ENCODE measurements around the gene PYGO2.
"Not testable (repeated sequence)": the region's sequence is repeated elsewhere in the genome, so short reads cannot be mapped to it uniquely, and the experiment has no call there.

PYGO2 gene

GRCh38 chr1:154908937-154909336, 52.6 kb downstream of the PYGO2 start:
- no peak overlapping the region for H3K4me3 ChIP-seq (ENCODE audit: low read depth, low read length)
- no peak for DNase-seq (ENCODE audit: low read depth)
- no peak for TF ChIP-seq CTCF (IDR thresholded peaks at IDR 0.05; ENCODE audit: control insufficient read depth, extremely low read depth, insufficient read depth)

- not testable (repeated sequence) for DNase-seq (ENCODE audit: low read depth); H3K4me3 ChIP-seq (ENCODE audit: low read depth, low read length)
Measured at GRCh38 chr1:154908129-154908528, 53.5 kb downstream of the PYGO2 start.

All from LNCaP clone FGC (cell line).